Spinal cord (tissue), 10 donors: Measurements from ENCODE around the gene IPO11. TPM values are rescaled to one million over a fixed set of nuclear protein-coding genes. Genes with fewer than 3 reads are reported as not detected.
A peak's percentile ranks its signal among the peaks of the same experiment; 100 is the strongest.

Experiments
- DNase-seq, 6 donors: peaks; one replicate each; pipeline versions ENCODE4 v3.0.0 to v3.0.0-alpha.2; 2013 to 2015; ENCODE audit warnings: low spot score in 6 of 6, low read depth in 4 of 6
- H3K27ac ChIP-seq: one replicate; pipeline ENCODE4 v1.5.1; 2013; ENCODE audit warnings: low read depth, low read length, control low read depth
- H3K27me3 ChIP-seq: one replicate; pipeline ENCODE4 v1.6.1; 2013; ENCODE audit warnings: low read length; ENCODE audit not compliant: control insufficient read depth, insufficient read depth
- H3K36me3 ChIP-seq: one replicate; pipeline ENCODE4 v1.6.1; 2013; ENCODE audit warnings: low read length; ENCODE audit not compliant: control insufficient read depth, insufficient read depth
- H3K4me1 ChIP-seq: one replicate; pipeline ENCODE4 v1.6.1; 2013; ENCODE audit warnings: low read length; ENCODE audit not compliant: control insufficient read depth, insufficient read depth
- H3K4me3 ChIP-seq: one replicate; pipeline ENCODE4 v1.5.1; 2013; ENCODE audit warnings: low read depth, low read length, control low read depth
- H3K9me3 ChIP-seq: one replicate; pipeline ENCODE4 v1.6.1; 2013; ENCODE audit warnings: low read length; ENCODE audit not compliant: control insufficient read depth, insufficient read depth
- WGBS: methylation state at CpG from one replicate; pipeline ENCODE4 v1.1.5; 2013; ENCODE audit warnings: missing lambda C conversion rate; ENCODE audit not compliant: insufficient coverage; 5-methylcytosine and 5-hydroxymethylcytosine counted together
- polyA plus RNA-seq, 2 donors: library from polyadenylated mRNA; unstranded; fragments of 120-200 nt; gene quantifications; one replicate each; pipeline ENCODE4 v1.2.1, GENCODE V29; 2013; ENCODE audit not compliant: insufficient read length in 2 of 2
- total RNA-seq, 2 donors: library from RNA; depleted of rRNA in 1 of 2; stranded (reverse); fragments of 120-200 nt in 1 of 2; fragments of >200 nt in 1 of 2; gene quantifications; one replicate each; pipeline versions ENCODE4 v1.2.3 to v1.2.4, GENCODE V29; 2013 to 2014
- donor health status: healthy.

IPO11 gene
- total and polyA plus RNA-seq, 4 donors: 19.1 to 43.8 (median 23.9) TPM

DNA sequence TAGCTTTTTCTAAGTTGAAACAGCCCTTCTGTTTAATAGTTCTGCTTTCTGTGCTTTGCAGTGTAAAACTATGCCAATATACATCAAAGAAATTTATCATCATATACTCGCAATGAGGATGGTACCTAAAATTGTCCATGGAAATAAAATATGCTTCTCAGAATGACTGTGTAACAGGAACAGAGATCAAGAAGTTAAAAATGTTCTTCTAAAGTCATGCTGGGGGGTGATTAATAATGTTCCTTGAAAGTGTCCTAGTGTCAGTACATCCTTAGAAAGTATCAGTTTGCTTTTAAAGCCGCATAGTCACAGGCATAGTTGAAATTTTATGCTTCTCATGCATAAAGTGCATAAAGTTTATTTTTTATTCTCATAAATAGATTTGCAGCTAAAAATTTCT is 162.0 kb downstream of the IPO11 start:
- Histone ChIP-seq H3K4me1 (no peaks in the 10 kb centered on the region), H3K27me3 (no peaks in the 10 kb centered on the region), H3K9me3 (no peaks in the 10 kb centered on the region), H3K27ac (no peak overlapping the region), H3K4me3 (no peak overlapping the region), H3K36me3 (no peaks in the 10 kb centered on the region)
- no CpG with 5 or more reads among the region's 2 CpGs for WGBS
- peak in 1 of 6 donors; percentile 10 for DNase-seq

DNA sequence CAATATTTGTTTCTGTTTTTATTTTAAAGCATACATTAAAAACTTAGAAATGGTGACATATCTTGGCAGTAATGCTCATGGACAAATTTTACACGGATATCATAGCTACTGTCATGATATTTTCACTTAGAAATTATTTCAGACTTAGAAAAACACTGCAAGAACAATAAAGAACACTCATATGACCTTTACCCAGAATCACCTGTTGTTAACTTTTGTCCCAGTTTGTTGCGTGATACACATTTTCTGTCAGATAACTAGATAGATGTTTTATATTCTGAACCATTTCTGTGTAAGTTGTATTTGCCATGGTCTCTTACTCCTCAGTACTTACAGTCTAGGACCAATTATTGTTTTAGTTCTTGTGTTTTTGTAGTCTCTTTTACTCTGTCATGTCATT is 162.5 kb downstream of the IPO11 start:
- Histone ChIP-seq H3K9me3 (no peaks in the 10 kb centered on the region), H3K36me3 (no peaks in the 10 kb centered on the region), H3K27me3 (no peaks in the 10 kb centered on the region), H3K27ac (no peak overlapping the region), H3K4me3 (no peak overlapping the region), H3K4me1 (no peaks in the 10 kb centered on the region)
- DNase-seq: no peak
- 83% methylated on average over 1 of the region's 2 CpGs for WGBS

DNA sequence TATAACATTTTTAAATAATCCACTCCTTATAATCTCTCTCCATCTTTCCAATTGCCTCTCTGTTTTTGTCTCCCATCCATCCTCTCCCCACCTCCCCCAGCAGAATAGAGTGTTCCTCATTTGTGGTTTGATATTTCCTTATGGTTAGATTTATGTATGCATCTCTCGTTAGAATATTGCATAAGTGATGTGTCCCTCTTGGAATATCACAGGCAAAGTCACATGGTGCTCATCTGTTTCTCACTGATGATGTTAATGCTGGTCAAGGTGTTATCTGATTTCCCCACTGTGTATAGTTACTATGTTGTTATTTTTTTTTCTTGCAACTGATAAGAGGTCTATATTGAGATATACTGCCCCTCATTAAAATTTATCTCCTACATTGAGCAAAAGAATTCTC is 162.9 kb downstream of the IPO11 start:
- Histone ChIP-seq H3K9me3 (no peaks in the 10 kb centered on the region), H3K4me1 (no peaks in the 10 kb centered on the region), H3K36me3 (no peaks in the 10 kb centered on the region), H3K27ac (no peak overlapping the region), H3K27me3 (no peaks in the 10 kb centered on the region), H3K4me3 (no peak overlapping the region)
- WGBS: no CpG with 5 or more reads among the region's 1 CpG
- DNase-seq: no peak

DNA sequence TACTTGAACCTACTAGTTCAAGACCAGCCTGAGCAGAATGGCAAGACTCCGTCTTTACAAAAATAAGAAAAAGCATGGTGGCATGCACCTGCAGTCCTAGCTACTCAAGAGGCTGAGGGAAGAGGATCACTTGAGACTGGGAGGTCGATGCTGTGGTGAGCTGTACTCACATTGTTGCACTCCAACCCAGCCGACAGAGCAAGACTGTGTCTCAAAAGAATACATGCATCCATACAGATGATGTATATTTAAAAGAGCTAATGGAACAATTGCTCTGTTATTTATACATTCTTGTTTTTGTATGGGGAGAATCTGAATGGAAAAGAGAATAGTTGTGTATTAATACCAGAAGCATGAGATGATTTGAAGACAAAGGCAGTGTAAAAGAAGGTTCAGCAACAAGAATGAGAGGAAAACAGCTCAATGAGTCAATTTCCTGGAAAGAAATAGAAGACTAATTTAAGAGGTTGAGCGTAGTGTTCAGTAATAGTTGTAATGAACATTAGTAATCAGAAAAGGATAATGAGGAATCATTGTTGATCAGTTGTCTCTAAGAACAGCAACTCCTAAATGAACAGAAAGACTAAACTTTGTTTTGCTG is 164.1 kb downstream of the IPO11 start:
- Histone ChIP-seq H3K27ac (no peak overlapping the region), H3K9me3 (no peaks in the 10 kb centered on the region), H3K4me3 (no peak overlapping the region), H3K4me1 (no peaks in the 10 kb centered on the region), H3K27me3 (no peaks in the 10 kb centered on the region), H3K36me3 (no peaks in the 10 kb centered on the region)
- DNase-seq: no peak
- 100% methylated on average over 2 of the region's 4 CpGs for WGBS

DNA sequence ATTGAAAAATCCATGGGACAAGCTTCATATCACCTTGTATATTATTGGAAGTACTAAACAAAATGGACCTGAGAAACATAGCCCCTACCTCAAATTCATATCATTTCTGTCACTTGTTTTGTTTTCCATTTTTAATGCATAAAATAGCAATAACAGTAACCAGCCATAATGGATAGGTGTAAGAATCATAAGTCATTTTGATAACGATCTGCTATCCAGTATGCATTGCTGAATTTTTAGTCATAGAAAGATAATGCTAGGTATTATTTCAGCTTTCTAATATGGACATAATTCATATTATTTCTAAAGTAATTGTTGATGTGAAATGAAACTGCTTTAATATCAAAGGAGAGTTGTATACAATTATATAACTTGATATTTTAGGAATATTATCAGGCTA is 164.9 kb downstream of the IPO11 start:
- Histone ChIP-seq H3K4me3 (no peak overlapping the region), H3K9me3 (no peaks in the 10 kb centered on the region), H3K27ac (no peak overlapping the region), H3K4me1 (no peaks in the 10 kb centered on the region), H3K27me3 (no peaks in the 10 kb centered on the region), H3K36me3 (no peaks in the 10 kb centered on the region)
- no CpG with 5 or more reads among the region's 1 CpG for WGBS
- DNase-seq: no peak

DNA sequence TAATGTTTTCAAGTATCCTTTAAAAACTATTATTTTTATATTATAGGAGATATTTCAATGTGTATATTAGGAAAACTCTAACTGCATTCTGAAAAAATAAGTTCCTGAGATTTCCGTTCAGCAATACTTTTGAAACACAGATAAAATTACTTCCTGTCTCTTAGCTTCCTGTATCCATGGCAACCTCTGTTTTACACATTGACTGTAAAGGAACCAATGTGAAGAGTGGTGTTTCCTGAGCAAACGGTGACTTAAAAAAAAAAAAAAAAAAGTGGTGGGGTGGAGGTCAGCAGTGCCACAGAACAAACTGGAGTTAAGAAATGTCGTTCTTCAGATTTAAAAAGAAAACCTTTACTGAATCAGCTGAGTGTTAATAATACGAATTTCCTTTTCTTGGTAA is 166.0 kb downstream of the IPO11 start, which contains the start of gene LRRC70:
LRRC70 (plus strand) TSS at position 280 of the 400 bp plus-strand sequence. CDS start 620 bp downstream, outside the sequence.
- H3K27ac ChIP-seq: no peak within 1 kb of the TSS
- H3K9me3 ChIP-seq: no peaks in the 10 kb centered on the region
- H3K4me1 ChIP-seq: no peaks in the 10 kb centered on the region
- peak in 3 of 6 donors; percentile 5 to 70 (median 54) for DNase-seq
- no CpG with 5 or more reads among the region's 4 CpGs for WGBS
- H3K36me3 ChIP-seq: no peaks in the 10 kb centered on the region
- no peak within 1 kb of the TSS for H3K4me3 ChIP-seq
- H3K27me3 ChIP-seq: no peaks in the 10 kb centered on the region

DNA sequence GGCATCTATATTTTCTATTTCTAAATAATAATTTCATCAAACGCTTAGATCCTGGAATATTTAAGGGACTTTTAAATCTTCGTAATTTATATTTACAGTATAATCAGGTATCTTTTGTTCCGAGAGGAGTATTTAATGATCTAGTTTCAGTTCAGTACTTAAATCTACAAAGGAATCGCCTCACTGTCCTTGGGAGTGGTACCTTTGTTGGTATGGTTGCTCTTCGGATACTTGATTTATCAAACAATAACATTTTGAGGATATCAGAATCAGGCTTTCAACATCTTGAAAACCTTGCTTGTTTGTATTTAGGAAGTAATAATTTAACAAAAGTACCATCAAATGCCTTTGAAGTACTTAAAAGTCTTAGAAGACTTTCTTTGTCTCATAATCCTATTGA is 167.2 kb downstream of the IPO11 start:
- Histone ChIP-seq H3K36me3 (no peaks in the 10 kb centered on the region), H3K27ac (no peak overlapping the region), H3K27me3 (no peaks in the 10 kb centered on the region), H3K9me3 (no peaks in the 10 kb centered on the region), H3K4me3 (no peak overlapping the region), H3K4me1 (no peaks in the 10 kb centered on the region)
- DNase-seq: no peak
- no CpG with 5 or more reads among the region's 5 CpGs for WGBS

DNA sequence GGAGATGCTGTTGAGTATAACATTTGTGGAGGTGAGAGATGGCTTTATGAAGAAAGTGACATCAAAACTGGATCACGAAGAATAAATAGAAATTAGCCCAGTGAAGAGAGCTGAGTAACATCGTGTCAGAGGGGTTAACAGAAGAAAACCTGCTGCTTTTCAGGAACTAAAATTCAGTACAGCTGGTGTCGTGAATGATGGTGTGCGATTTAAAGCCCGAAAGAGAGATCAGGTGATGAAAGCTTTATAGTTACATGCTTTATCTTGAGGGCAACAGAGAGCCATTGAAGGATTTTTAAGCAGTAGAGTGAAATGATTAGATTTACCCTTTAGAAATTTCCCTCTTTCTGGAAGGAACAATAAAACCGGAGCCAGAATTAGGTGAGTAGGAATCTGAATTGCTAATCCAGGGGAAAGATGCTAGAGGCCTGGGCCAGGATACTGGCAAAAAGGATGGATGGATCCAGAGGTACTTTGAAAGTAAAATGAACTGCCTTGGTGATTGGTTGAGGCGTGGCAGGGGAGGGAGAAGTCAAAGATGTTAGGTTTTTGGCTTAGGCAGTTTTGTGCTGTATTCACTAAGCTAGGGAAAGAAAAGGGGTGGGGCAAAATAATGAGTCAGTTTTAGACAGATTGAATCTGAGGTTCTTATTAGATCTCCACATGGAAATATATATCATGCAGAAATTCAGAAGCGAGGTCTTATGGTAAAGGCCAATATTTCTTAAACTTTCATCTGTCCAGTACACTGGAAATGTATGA is 169.5 kb downstream of the IPO11 start:
- Histone ChIP-seq H3K4me1 (no peaks in the 10 kb centered on the region), H3K4me3 (no peak overlapping the region), H3K27me3 (no peaks in the 10 kb centered on the region), H3K36me3 (no peaks in the 10 kb centered on the region), H3K9me3 (no peaks in the 10 kb centered on the region), H3K27ac (no peak overlapping the region)
- DNase-seq: peak in 1 of 6 donors; percentile 50
- 62% methylated on average over 4 of the region's 8 CpGs for WGBS

DNA sequence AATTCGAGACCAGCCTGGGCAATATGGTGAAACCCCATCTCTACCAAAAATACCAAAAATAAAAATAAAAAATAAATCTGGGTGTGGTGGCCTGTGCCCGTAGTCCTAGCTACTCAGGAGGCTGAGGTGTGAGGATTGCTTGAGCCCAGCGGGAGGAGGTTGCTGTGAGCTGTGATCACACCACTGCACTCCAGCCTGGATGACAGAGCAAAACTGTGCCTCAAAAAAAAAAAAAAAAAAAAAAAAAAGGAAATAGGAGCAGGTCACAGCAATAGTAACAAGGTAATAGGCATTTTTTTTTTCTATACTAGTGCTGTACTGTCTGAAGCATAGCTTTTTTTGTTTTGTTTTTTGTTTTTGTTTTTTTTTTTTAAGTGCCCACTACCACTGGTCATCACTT is 171.8 kb downstream of the IPO11 start:
- H3K4me3 ChIP-seq: no peak overlapping the region
- H3K27me3 ChIP-seq: no peaks in the 10 kb centered on the region
- H3K9me3 ChIP-seq: no peaks in the 10 kb centered on the region
- H3K27ac ChIP-seq: no peak overlapping the region
- no peak for DNase-seq
- H3K36me3 ChIP-seq: no peaks in the 10 kb centered on the region
- no peaks in the 10 kb centered on the region for H3K4me1 ChIP-seq
- WGBS: 80% methylated on average over 2 of the region's 3 CpGs

DNA sequence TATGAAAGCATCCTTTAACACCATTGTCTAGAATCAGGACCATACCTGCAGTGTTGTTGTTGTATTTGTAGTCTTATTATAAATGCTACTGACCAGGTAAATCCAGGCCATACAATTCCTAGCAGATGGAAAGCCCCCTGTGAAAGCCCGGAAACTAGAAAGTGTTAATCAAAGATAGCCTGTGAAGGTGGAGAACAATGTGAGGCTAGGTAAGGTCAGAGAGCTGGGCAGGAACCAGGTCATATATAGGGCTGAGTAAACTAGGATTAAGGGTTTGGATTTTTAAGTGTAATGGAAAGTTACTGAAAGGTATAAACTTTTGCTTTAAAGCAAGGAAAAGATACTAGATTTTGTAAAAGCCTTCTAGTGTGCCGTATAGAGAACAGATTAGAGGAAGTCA is 172.7 kb downstream of the IPO11 start:
- H3K27ac ChIP-seq: no peak overlapping the region
- H3K4me1 ChIP-seq: no peaks in the 10 kb centered on the region
- H3K27me3 ChIP-seq: no peaks in the 10 kb centered on the region
- no peaks in the 10 kb centered on the region for H3K36me3 ChIP-seq
- 94% methylated on average over 2 of the region's 2 CpGs for WGBS
- H3K9me3 ChIP-seq: no peaks in the 10 kb centered on the region
- no peak for DNase-seq
- no peak overlapping the region for H3K4me3 ChIP-seq
